HL-60/S4 (cell line): Measurements from ENCODE around the gene KIAA1217.
"Not testable (repeated sequence)": the region's sequence is repeated elsewhere in the genome, so short reads cannot be mapped to it uniquely, and the experiment has no call there.

Source experiments
- in situ Hi-C: fragments of 300-500 bp; cut with MboI; formaldehyde crosslinking; loops from 2 replicates; pipeline ENCODE4 v1.14.3; 2022; ENCODE audit warnings: low sequenced_read_pairs

The KIAA1217 gene

GRCh38 chr10:24459836-24460235 lies 250.9 kb downstream of the KIAA1217 start:
- in situ Hi-C loops, result no loop called here

GRCh38 chr10:24462291-24462813 lies 253.4 kb downstream of the KIAA1217 start:
- in situ Hi-C loops, result no loop called here

GRCh38 chr10:24462889-24463552 lies 254.1 kb downstream of the KIAA1217 start:
- in situ Hi-C loops, result no loop called here

GRCh38 chr10:24463611-24464426 lies 254.9 kb downstream of the KIAA1217 start:
- in situ Hi-C loops, result no loop called here

GRCh38 chr10:24465124-24465874 lies 256.4 kb downstream of the KIAA1217 start:
- in situ Hi-C loops, result no loop called here

- in situ Hi-C loops, result no loop called here
These were observed 257.2 kb downstream of the KIAA1217 start for GRCh38 chr10:24465891-24466818.

GRCh38 chr10:24467136-24467535 lies 258.2 kb downstream of the KIAA1217 start:
- in situ Hi-C loops, result no loop called here

GRCh38 chr10:24467605-24468004 lies 258.7 kb downstream of the KIAA1217 start:
- in situ Hi-C loops, result no loop called here

GRCh38 chr10:24468281-24468751 lies 259.4 kb downstream of the KIAA1217 start:
- in situ Hi-C loops, result no loop called here

- in situ Hi-C loops, result no loop called here
These were observed 261.1 kb downstream of the KIAA1217 start for GRCh38 chr10:24469993-24470392.

GRCh38 chr10:24475598-24475997 lies 266.7 kb downstream of the KIAA1217 start:
- in situ Hi-C loops, result no loop called here

GRCh38 chr10:24476913-24477701 lies 268.2 kb downstream of the KIAA1217 start:
- in situ Hi-C loops, result no loop called here

GRCh38 chr10:24477915-24478314 lies 269.0 kb downstream of the KIAA1217 start:
- in situ Hi-C loops, result no loop called here

GRCh38 chr10:24479806-24480205 lies 270.9 kb downstream of the KIAA1217 start:
- in situ Hi-C loops, result no loop called here

- in situ Hi-C loops, result no loop called here
These were observed 271.5 kb downstream of the KIAA1217 start for GRCh38 chr10:24480447-24480846.

GRCh38 chr10:24481241-24481640 lies 272.3 kb downstream of the KIAA1217 start:
- in situ Hi-C loops, result no loop called here

GRCh38 chr10:24482713-24483112 lies 273.8 kb downstream of the KIAA1217 start:
- in situ Hi-C loops, result not testable (repeated sequence)

- in situ Hi-C loops, result no loop called here
These were observed 274.8 kb downstream of the KIAA1217 start for GRCh38 chr10:24483701-24484100.

- in situ Hi-C loops, result no loop called here
These were observed 275.8 kb downstream of the KIAA1217 start for GRCh38 chr10:24484771-24485170.
